CD14-positive monocyte (primary cell): Measurements from ENCODE around the gene SPRED2. TPM values are rescaled to one million over a fixed set of nuclear protein-coding genes. Genes with fewer than 3 reads are reported as not detected.

ENCODE experiments used
- DNase-seq, 3 donors: peaks; one replicate each; pipeline ENCODE4 v3.0.0-alpha.2; 2011 to 2022
- H2AFZ ChIP-seq: 2 replicates; pipeline ENCODE4 v1.6.0; 2012; ENCODE audit warnings: mild to moderate bottlenecking, low read depth, low read length, inconsistent platforms; ENCODE audit not compliant: insufficient read depth, poor library complexity, severe bottlenecking
- H3K27ac ChIP-seq, 2 donors: 1 replicate in 1 of 2; 2 replicates in 1 of 2; pipeline ENCODE4 v1.5.1; 2012 to 2013; ENCODE audit warnings: low read length in 2 of 2, control low read depth in 1 of 2, inconsistent platforms in 1 of 2, low read depth in 1 of 2, mild to moderate bottlenecking in 1 of 2
- H3K27me3 ChIP-seq, 2 donors: one replicate each; pipeline versions ENCODE4 v1.6.0 to v1.6.1; 2011 to 2013; ENCODE audit warnings: low read length in 2 of 2; ENCODE audit not compliant: control insufficient read depth in 2 of 2, insufficient read depth in 2 of 2
- H3K36me3 ChIP-seq, 2 donors: replicated peaks in 1 of 2; 1 replicate in 1 of 2; 2 replicates in 1 of 2; pipeline versions ENCODE4 v1.5.1 to v1.6.1; 2012 to 2013; ENCODE audit warnings: low read length in 2 of 2, control low read depth in 1 of 2, inconsistent platforms in 1 of 2, mild to moderate bottlenecking in 1 of 2; ENCODE audit not compliant: insufficient read depth in 2 of 2, control insufficient read depth in 1 of 2
- H3K4me1 ChIP-seq, 2 donors: 1 replicate in 1 of 2; 2 replicates in 1 of 2; pipeline versions ENCODE4 v1.5.1 to v1.6.1; 2012 to 2013; ENCODE audit warnings: low read length in 2 of 2, control low read depth in 1 of 2, inconsistent platforms in 1 of 2, mild to moderate bottlenecking in 1 of 2, moderate library complexity in 1 of 2; ENCODE audit not compliant: insufficient read depth in 2 of 2, control insufficient read depth in 1 of 2
- H3K4me2 ChIP-seq: replicated peaks from 2 replicates; pipeline ENCODE3; 2012; ENCODE audit warnings: low read length, moderate library complexity, mild to moderate bottlenecking; ENCODE audit not compliant: poor library complexity, severe bottlenecking; ENCODE audit errors: extremely low read depth
- H3K4me3 ChIP-seq, 3 experiments: fragments of 200-600 bp in 1 of 3; sonication (generic) in 1 of 3; replicated peaks in 1 of 3; 1 replicate in 2 of 3; 2 replicates in 1 of 3; pipeline ENCODE4 v1.5.1; 2011 to 2013; ENCODE audit warnings: low read length in 3 of 3, mild to moderate bottlenecking in 3 of 3, control low read depth in 2 of 3, low read depth in 2 of 3, inconsistent platforms in 1 of 3, moderate library complexity in 1 of 3
- H3K79me2 ChIP-seq: 2 replicates; pipeline ENCODE4 v1.6.0; 2012; ENCODE audit warnings: mild to moderate bottlenecking, control low read depth, inconsistent platforms, low read length, moderate library complexity; ENCODE audit not compliant: insufficient read depth
- H3K9ac ChIP-seq: 2 replicates; pipeline ENCODE4 v1.6.0; 2017; ENCODE audit warnings: low read length, mild to moderate bottlenecking; ENCODE audit not compliant: insufficient read depth, poor library complexity, severe bottlenecking
- H3K9me3 ChIP-seq, 2 donors: replicated peaks in 1 of 2; 1 replicate in 1 of 2; 2 replicates in 1 of 2; pipeline versions ENCODE4 v1.5.1 to v1.6.1; 2012 to 2013; ENCODE audit warnings: low read length in 2 of 2, control low read depth in 1 of 2; ENCODE audit not compliant: control insufficient read depth in 1 of 2, insufficient read depth in 1 of 2
- H4K20me1 ChIP-seq: 2 replicates; pipeline ENCODE4 v1.6.0; 2012; ENCODE audit warnings: mild to moderate bottlenecking, low read length, control low read depth, moderate library complexity; ENCODE audit not compliant: insufficient read depth
- H3K27ac Mint-ChIP-seq, 7 donors: one replicate each; pipeline ENCODE4 v1.8.0; 2020; ENCODE audit warnings: mild to moderate bottlenecking in 7 of 7, mixed read lengths in 7 of 7, moderate library complexity in 6 of 7, inconsistent platforms in 2 of 7
- H3K27me3 Mint-ChIP-seq, 3 donors: one replicate each; pipeline ENCODE4 v1.8.0; 2021 to 2022; ENCODE audit warnings: low read depth in 3 of 3, mild to moderate bottlenecking in 3 of 3, mixed read lengths in 3 of 3, moderate library complexity in 3 of 3, inconsistent platforms in 1 of 3
- H3K36me3 Mint-ChIP-seq, 2 donors: one replicate each; pipeline ENCODE4 v1.8.0; 2020; ENCODE audit warnings: mixed read lengths in 2 of 2, inconsistent platforms in 1 of 2, mild to moderate bottlenecking in 1 of 2
- H3K4me1 Mint-ChIP-seq: one replicate; pipeline ENCODE4 v1.8.0; 2020; ENCODE audit warnings: mild to moderate bottlenecking, mixed read lengths
- H3K4me3 Mint-ChIP-seq, 2 donors: one replicate each; pipeline ENCODE4 v1.8.0; 2020; ENCODE audit warnings: mild to moderate bottlenecking in 2 of 2, mixed read lengths in 2 of 2, moderate library complexity in 1 of 2
- H3K9me3 Mint-ChIP-seq, 7 donors: one replicate each; pipeline ENCODE4 v1.8.0; 2020 to 2022; ENCODE audit warnings: mixed read lengths in 7 of 7, mild to moderate bottlenecking in 6 of 7, moderate library complexity in 6 of 7, inconsistent platforms in 2 of 7
- CTCF ChIP-seq: fragments of 200-600 bp; IDR thresholded peaks from one replicate; pipeline ENCODE4 v1.8.0; 2022; ENCODE audit warnings: antibody characterized with exemption, mild to moderate bottlenecking
- WGBS: methylation state at CpG from one replicate; pipeline ENCODE4 v1.1.5; 2013; ENCODE audit warnings: missing lambda C conversion rate; ENCODE audit not compliant: insufficient coverage; 5-methylcytosine and 5-hydroxymethylcytosine counted together
- intact Hi-C, 2 donors: fragments of 100-400 bp; cut with micrococcal nuclease; formaldehyde crosslinking; loops; one replicate each; pipeline versions ENCODE4 v1.15.0 to v1.15.1; 2023
- polyA plus RNA-seq, 3 donors: library from polyadenylated mRNA; depleted of rRNA in 1 of 3; unstranded in 2 of 3; stranded (reverse) in 1 of 3; fragments of 300-500 nt in 2 of 3; fragments of >200 nt in 1 of 3; fragmentation: Illumina TruSeq in 2 of 3; gene quantifications; 1 replicate in 2 of 3; 2 replicates in 1 of 3; pipeline ENCODE4 v1.2.3, GENCODE V29; 2012 to 2021

Gene SPRED2
- polyA plus RNA-seq, 3 donors, result 0.20 to 2.0 (median 0.33) TPM

- Histone ChIP-seq H3K27me3 (no peaks in the 10 kb centered on the region), H2AFZ (no peak overlapping the region), H3K9ac (no peak overlapping the region), H3K9me3 (no peaks in the 10 kb centered on the region), H4K20me1 (peaks cover 2% of the 10 kb centered on the region), H3K4me2 (no peak overlapping the region), H3K4me3 (no peak overlapping the region), H3K79me2 (no peaks in the 10 kb centered on the region), H3K27ac (no peak overlapping the region), H3K4me1 (peaks cover 0 to 3% of the 10 kb centered on the region in 2 donors), H3K36me3 (no peaks in the 10 kb centered on the region)
- no peaks in the 10 kb centered on the region for H3K9me3 Mint-ChIP-seq
- peaks cover 2 to 7% (median 5%) of the 10 kb centered on the region in 3 donors for H3K27me3 Mint-ChIP-seq
- WGBS, result 100% methylated on average over 2 of the region's 4 CpGs
- no peak for DNase-seq
- intact Hi-C loops, result no loop called here
- TF ChIP-seq CTCF, result no peak
- no peaks in the 10 kb centered on the region for H3K36me3 Mint-ChIP-seq
- H3K27ac Mint-ChIP-seq, result no peak overlapping the region
- H3K4me1 Mint-ChIP-seq, result peaks cover 10% of the 10 kb centered on the region
- H3K4me3 Mint-ChIP-seq, result no peak overlapping the region
Observed at GRCh38 chr2:65281627-65282351, 150.6 kb downstream of the SPRED2 start.

- H3K27ac Mint-ChIP-seq, result no peak overlapping the region
- no peak for TF ChIP-seq CTCF
- Histone ChIP-seq H3K4me1 (peaks cover 0 to 3% of the 10 kb centered on the region in 2 donors), H3K9me3 (no peaks in the 10 kb centered on the region), H3K36me3 (no peaks in the 10 kb centered on the region), H3K79me2 (no peaks in the 10 kb centered on the region), H3K4me3 (no peak overlapping the region), H2AFZ (no peak overlapping the region), H3K9ac (no peak overlapping the region), H3K27me3 (no peaks in the 10 kb centered on the region), H3K27ac (no peak overlapping the region), H4K20me1 (peaks cover 22% of the 10 kb centered on the region), H3K4me2 (no peak overlapping the region)
- peaks cover 2 to 5% (median 5%) of the 10 kb centered on the region in 3 donors for H3K27me3 Mint-ChIP-seq
- no peak for DNase-seq
- no peaks in the 10 kb centered on the region for H3K9me3 Mint-ChIP-seq
- WGBS, result 82% methylated on average over 3 of the region's 6 CpGs
- peaks cover 2 to 6% of the 10 kb centered on the region in 2 donors for H3K36me3 Mint-ChIP-seq
- intact Hi-C loops, result no loop called here
- no peak overlapping the region for H3K4me3 Mint-ChIP-seq
- H3K4me1 Mint-ChIP-seq, result peaks cover 10% of the 10 kb centered on the region
Observed at GRCh38 chr2:65279756-65280155, 152.6 kb downstream of the SPRED2 start.
